GM12892 (cell line): Measurements from ENCODE around the gene SUSD1.
A peak's percentile ranks its signal among the peaks of the same experiment; 100 is the strongest.

Source experiments
- DNase-seq: peaks from one replicate; pipeline ENCODE4 v3.0.0; 2011; ENCODE audit not compliant: insufficient read length
- FAIRE-seq: peaks from 2 replicates; lab custom pipeline; 2011; peaks lifted over from hg19 to GRCh38; lab: Jason Lieb, UNC
- POLR2A ChIP-seq: IDR thresholded peaks from 2 replicates; pipeline ENCODE4 v1.6.1; 2011; ENCODE audit warnings: low read depth, low read length, control low read depth
- POLR2AphosphoS5 ChIP-seq: IDR thresholded peaks from 2 replicates; pipeline ENCODE4 v1.6.1; 2011; ENCODE audit warnings: low read depth, low read length, control low read depth
- TAF1 ChIP-seq: IDR thresholded peaks from 2 replicates; pipeline ENCODE4 v1.6.1; 2011; ENCODE audit warnings: low read depth, mild to moderate bottlenecking, control low read depth, low read length, borderline replicate concordance

The SUSD1 gene

DNA sequence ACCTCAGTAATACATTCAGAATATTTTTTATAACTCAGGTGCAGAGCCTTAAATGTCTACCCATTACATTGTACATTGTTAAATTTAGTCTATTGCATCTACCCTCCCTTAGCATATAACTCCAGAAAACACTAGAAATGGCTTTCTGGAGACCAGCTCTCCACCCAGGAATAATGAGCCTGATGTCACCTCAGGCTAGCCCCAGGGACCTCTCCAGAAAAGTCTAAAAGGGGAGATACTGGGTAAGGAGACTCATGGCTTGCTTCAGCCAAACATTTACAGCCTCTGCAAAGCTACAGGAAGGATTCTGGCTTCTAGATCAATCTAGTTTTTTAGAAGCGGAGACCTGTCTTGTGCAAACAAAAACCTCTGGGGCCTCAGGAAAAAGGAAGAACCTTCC is 13.8 kb upstream of the SUSD1 start:
- no peak for DNase-seq
- no peak for TF ChIP-seq POLR2A
- FAIRE-seq, result no peak

DNA sequence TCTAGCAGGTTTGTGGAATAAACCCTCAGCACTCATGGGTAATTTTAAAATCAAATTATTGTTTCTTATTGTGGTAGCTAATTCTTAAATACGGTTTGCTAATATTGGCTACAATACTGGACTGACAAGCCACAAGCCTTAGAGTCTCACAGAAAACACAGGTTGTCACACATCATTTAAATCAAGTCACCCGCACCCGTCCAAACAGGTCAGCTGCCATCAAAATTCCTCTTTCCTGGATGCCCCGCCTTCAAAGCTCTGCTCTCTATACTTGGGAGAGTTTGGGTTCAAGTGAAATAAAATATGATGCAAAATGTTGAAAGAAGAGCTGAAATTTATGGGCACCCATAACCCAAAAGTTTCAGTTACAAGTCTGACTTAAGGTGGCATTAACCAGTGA is 12.3 kb upstream of the SUSD1 start:
- no peak for DNase-seq
- no peak for FAIRE-seq
- TF ChIP-seq POLR2AphosphoS5 (no peak), POLR2A (no peak), TAF1 (no peak)

DNA sequence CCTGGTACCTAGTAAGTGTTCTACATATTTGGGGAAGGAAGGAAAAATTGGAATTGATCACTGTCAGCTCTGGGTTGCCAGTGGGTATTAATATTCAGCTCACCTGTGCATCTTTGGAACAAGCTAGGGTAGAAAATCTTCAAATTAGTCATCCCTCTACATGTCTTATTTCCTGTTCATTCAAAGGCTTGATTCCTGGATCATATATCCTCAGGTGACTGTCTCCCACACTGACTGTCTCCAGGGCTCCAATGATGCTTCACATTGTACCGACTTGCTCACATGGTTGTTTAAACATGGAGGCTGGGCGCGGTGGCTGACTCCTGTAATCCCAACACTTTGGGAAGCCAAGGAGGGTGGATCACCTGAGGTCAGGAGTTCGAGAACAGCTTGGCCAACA is 11.6 kb upstream of the SUSD1 start:
- TF ChIP-seq POLR2AphosphoS5, result no peak
- no peak for TF ChIP-seq POLR2A
- no peak for TF ChIP-seq TAF1
- FAIRE-seq (no peak), DNase-seq (no peak)

DNA sequence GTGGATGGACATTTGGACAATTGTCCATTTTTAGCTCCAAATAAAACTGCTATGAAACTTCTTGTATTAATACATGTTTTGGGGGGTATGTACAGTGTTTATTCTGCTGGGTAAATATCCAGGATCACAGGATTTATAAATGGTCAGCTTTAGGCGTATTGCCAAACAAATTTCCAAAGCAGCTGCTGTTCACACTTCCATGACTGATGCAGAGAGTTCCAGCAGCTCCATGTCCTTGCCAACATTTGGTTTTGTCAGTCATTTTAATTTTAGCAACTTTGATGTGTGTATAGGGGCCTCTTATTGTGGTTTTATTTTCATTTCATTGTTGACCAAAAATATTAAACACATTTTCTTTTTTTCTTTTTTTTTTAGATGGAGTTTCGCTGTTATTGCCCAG is 9.8 kb upstream of the SUSD1 start:
- FAIRE-seq, result no peak
- TF ChIP-seq POLR2AphosphoS5 (no peak), TAF1 (no peak), POLR2A (no peak)
- DNase-seq, result no peak

DNA sequence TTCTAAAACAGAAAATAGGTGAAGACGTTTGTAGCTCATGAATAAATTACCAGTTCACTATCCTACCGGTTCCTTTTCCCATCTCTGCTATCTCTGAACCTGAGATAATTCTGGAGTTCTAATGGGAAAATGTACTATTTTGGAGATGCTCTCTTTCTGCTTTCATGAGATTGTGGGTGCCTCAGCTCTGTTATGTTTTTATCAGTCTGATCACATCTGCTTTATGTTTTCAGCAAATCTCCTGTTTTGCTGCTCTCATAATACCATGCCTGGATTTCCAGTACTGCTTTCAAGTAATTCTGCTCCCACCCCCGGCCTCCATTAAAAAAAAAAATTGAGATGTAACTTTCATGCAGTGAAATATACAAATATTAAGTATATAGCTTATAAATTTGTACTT is 9.1 kb upstream of the SUSD1 start:
- DNase-seq (no peak), FAIRE-seq (no peak)
- TF ChIP-seq POLR2AphosphoS5 (no peak), POLR2A (no peak), TAF1 (no peak)

DNA sequence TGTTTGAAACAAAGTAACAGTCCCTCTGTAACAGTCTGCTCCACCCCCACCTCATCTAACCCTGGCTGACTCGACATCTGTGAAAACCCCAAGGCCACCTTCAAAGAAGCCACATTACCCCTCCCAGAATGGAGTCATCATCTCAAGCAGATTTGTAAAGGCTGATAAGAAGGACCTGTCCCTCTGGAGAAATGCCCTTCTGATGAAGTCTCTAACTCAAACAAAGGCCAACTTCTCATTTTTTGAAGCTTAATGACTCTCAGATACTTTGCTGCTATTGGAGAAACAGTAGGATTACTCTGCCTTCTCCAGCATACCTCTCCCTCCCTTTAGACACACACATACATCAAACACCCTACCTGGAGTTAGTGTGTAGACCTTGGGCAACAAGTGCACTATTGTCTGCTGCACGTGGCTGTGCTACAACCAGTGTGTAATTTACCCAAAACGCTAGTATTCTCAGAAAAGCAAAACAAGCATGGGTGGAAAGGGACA is 5.3 kb upstream of the SUSD1 start:
- FAIRE-seq (peak; percentile 51), DNase-seq (no peak)
- TF ChIP-seq TAF1 (no peak), POLR2A (no peak), POLR2AphosphoS5 (no peak)

DNA sequence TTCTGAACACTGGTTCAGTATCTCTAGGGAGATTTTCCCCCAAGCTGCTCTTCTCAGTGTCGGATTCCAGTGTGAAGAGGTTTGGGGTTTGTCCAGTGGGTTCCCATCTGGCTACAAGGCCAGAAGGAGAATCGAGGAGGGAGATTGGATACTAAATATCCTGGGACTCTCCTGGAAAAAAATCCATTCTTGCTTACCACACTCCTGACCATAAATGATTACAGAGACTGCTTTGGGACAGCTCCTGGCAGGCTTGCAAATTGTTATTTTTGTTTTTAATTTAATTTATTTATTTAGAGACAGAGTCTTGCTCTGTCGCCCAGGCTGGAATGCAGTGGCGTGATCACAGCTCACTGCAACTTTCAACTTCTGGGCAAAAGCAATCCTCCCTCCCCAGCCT is 4.7 kb upstream of the SUSD1 start:
- no peak for DNase-seq
- FAIRE-seq, result no peak
- TF ChIP-seq POLR2AphosphoS5 (no peak), TAF1 (no peak), POLR2A (no peak)

DNA sequence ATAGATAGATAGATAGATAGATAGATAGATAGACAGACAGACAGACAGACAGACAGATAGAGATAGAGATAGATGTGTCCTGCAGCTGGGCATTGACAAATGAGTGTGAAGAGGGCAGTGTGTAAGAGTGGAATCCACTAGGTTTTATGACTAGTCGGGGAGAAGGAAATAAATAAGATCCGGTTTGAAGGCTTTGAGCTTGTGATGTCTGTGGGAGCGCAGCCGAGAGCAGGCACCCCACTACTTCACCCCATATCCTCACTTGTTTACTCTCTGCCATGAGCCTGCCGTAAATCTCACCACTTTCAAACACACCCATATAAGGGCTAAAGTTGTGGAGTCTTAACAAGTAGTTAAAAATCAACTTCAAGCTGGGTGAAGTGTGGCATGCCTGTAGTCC is 1.4 kb upstream of the SUSD1 start:
- DNase-seq, result no peak
- no peak for TF ChIP-seq POLR2A
- no peak for TF ChIP-seq TAF1
- TF ChIP-seq POLR2AphosphoS5, result no peak
- no peak for FAIRE-seq

DNA sequence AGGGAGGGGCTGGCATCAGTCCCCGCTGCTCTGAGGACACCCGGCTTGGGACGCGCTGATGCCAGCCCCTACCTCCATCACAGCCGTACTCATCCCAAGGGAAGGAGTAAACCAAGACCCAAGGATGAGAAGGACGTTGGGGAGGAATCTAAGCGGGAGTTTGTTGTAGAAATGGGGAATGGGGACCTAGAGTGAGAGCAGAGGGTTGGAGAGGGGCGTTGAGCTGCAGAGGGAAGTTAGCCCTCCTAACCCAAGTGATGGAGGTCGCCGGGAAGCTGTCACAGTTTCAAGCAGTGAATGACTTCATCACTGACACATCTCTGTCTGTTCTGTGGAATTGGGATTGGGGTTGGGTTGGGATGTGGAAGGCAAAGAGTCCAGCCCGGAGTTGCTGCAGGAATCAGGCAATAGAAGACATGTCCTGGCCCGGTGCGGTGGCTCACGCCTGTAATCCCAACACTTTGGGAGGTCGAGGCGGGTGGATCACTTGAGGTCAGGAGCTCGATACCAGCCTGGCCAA is 759 bp upstream of the SUSD1 start:
- DNase-seq (no peak), FAIRE-seq (no peak)
- TF ChIP-seq TAF1, result no peak
- no peak for TF ChIP-seq POLR2A
- no peak for TF ChIP-seq POLR2AphosphoS5

DNA sequence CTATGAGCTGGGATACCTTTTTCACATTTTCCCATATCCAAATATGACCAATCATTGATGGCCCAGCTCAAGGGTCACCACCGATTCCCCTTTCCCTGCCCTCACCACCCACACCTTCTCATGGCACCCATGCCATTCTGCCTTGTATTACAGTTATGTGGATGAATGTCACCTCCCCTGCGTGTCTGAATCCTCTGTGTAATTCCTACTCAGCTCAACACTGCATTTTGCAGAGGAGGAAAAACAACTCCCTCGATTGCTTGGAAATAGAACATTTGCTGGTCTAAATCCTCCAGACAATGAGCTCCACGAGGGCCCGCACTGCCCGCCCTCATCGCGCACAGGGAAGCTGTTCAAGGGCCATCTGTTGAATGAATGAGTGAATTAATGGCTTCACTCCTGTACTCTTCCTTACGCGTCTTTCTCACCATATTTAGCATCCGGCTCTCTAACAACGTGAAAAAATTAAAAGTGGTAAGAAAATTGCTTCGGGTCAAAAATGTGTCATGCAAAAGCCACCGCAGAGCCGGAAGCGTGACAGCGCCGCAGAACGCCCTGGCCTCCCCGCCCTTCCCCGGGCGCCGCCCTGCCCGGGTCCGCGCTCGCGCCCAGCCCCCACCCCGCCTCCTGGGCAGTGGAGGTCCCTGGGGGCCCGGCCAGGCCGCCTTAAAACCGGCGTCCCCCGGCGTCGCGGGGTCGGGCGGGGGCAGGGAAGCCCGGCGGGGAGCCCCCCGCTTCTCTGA is 704 bp downstream of the SUSD1 start:
- FAIRE-seq, result no peak
- DNase-seq, result peak; percentile 78
- TF ChIP-seq POLR2AphosphoS5 (no peak), POLR2A (no peak), TAF1 (no peak)

DNA sequence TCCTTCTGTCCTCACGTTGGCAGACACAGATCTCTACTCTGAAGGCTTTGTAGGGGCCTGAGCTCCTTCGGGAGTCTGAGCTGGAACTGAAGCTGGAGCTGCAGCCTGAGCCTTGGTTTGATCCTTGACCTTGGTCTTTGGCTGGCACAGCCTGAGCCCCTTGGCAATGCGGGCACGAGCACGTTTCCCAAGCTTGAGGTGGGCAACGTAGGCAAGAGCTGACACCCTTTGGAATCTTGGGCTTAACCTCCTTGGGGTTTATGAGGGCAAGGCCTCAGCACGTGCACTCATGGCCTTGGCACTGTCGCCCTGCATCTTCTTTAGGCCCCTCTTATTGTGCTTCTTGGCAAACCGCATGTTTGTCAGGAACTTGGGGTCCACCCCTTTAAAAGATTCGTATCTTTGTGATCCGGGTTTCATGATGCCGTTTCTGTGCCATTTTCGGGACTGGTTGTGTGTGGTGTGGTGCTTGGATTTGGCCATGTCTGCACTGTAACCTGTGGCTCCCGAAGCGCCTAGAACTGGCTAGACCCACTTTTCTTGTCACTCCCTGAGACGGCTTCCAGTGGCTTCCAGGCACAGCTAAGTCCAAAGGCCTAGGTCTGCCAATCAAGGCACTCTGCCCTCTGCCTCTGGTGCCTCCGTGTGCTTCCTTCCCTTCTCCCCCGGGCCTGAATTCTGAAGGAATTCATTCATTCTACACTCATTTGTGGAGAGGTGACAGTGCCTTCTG is 1.4 kb downstream of the SUSD1 start:
- DNase-seq, result no peak
- no peak for FAIRE-seq
- no peak for TF ChIP-seq POLR2A
- TF ChIP-seq TAF1, result no peak
- TF ChIP-seq POLR2AphosphoS5, result no peak

DNA sequence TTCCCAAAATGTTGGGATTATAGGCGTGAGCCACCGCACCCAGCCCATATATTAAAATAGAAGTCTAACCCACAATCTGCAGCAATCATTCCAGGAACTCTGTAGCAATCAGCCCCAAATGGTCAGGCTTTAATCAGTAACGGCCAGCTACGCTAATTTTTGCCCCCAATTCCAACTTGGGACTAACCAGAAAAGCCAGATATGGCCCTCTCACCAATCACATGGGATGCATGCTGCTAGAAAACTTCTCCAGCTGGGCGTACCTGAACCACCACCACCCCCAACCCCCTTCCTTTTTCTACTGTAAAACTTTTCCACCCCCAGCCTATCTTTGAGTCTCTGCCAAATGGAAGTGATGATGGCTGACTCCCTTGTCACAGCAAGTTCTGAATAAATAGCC is 4.1 kb downstream of the SUSD1 start:
- DNase-seq, result no peak
- no peak for TF ChIP-seq TAF1
- TF ChIP-seq POLR2AphosphoS5, result no peak
- TF ChIP-seq POLR2A, result no peak
- FAIRE-seq, result no peak
